Measurements from ENCODE around the gene ACSBG1.

GRCh38 chr15:78233496-78233895 lies 869 bp downstream of the ACSBG1 start:
- TF ChIP-seq REST (IDR thresholded peaks at IDR 0.05; ENCODE audit: insufficient read depth in 1 of 2, low read depth in 2 of 2, low read length in 2 of 2) (no peak), SIN3A (IDR thresholded peaks at IDR 0.05; ENCODE audit: borderline replicate concordance, insufficient read depth, low read length) (no peak), TAF1 (IDR thresholded peaks at IDR 0.05; ENCODE audit: borderline replicate concordance, insufficient read depth, low read length) (no peak), POLR2AphosphoS5 (IDR thresholded peaks at IDR 0.05; ENCODE audit: low read depth, low read length) (no peak), FOXP2 (optimal IDR thresholded peaks at IDR 0.05; ENCODE audit: borderline replicate concordance, extremely low read depth, extremely low read length, insufficient read depth) (no peak)

All from PFSK-1 (cell line).